Measurements from ENCODE around the gene PCSK1.

DNA sequence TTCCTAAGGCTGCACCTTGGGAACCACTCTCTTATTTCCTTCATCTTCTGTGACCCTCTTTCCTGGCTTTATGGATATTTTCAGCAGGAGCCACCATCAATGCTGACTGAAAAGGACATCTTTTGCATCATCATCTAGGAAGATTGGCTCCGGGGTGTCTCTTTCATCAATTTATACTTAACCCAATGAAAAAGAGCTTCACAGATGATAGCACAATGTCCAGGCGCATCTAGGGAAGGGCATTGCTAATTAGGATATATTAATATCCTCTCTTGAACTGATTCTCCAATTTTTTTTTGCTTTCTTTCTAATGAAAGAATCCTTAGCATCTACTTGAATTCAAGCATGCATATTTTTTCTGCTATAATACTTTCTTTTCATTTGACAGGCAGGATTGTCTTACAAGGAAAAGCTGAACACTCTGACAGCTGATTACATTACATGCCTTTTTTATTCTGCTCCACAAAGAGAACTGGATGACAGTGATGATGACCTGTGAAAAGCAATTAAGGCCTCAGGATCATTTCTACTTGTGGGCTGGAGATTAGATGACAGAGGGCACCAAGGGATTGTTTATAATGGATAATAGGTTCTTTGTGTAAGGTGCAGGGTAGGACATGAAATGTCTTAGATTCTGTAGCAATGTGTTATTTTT lies 60.2 kb downstream of the PCSK1 start:
- TF ChIP-seq, protein P1, sequence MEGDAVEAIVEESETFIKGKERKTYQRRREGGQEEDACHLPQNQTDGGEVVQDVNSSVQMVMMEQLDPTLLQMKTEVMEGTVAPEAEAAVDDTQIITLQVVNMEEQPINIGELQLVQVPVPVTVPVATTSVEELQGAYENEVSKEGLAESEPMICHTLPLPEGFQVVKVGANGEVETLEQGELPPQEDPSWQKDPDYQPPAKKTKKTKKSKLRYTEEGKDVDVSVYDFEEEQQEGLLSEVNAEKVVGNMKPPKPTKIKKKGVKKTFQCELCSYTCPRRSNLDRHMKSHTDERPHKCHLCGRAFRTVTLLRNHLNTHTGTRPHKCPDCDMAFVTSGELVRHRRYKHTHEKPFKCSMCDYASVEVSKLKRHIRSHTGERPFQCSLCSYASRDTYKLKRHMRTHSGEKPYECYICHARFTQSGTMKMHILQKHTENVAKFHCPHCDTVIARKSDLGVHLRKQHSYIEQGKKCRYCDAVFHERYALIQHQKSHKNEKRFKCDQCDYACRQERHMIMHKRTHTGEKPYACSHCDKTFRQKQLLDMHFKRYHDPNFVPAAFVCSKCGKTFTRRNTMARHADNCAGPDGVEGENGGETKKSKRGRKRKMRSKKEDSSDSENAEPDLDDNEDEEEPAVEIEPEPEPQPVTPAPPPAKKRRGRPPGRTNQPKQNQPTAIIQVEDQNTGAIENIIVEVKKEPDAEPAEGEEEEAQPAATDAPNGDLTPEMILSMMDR (IDR thresholded peaks at IDR 0.05) = no peak
- no peak for TF ChIP-seq POLR2A (IDR thresholded peaks at IDR 0.05)
